Neuronal stem cell (in vitro differentiated cells): ENCODE data around the gene ROBO4.
A peak's percentile ranks its signal among the peaks of the same experiment; 100 is the strongest.

Experiments
- DNase-seq: peaks from one replicate; pipeline ENCODE4 v3.0.0-alpha.2; 2013; ENCODE audit warnings: low spot score
- H2AFZ ChIP-seq: one replicate; pipeline ENCODE4 v1.6.1; 2013; ENCODE audit warnings: mild to moderate bottlenecking, low read length, inconsistent platforms
- H2AK5ac ChIP-seq: 2 replicates; pipeline ENCODE4 v1.6.1; 2013; ENCODE audit warnings: low read depth, mild to moderate bottlenecking, inconsistent platforms, low read length, moderate library complexity, mixed read lengths
- H2BK120ac ChIP-seq: 2 replicates; pipeline ENCODE4 v1.6.1; 2013; ENCODE audit warnings: low read depth, mild to moderate bottlenecking, inconsistent platforms, low read length, moderate library complexity, mixed read lengths
- H2BK12ac ChIP-seq: one replicate; pipeline ENCODE4 v1.6.1; 2013; ENCODE audit warnings: low read length, inconsistent platforms
- H2BK15ac ChIP-seq: 2 replicates; pipeline ENCODE4 v1.6.1; 2013; ENCODE audit warnings: mild to moderate bottlenecking, low read length, inconsistent platforms, mixed read lengths
- H2BK5ac ChIP-seq: one replicate; pipeline ENCODE4 v1.6.1; 2013; ENCODE audit warnings: inconsistent platforms, mild to moderate bottlenecking, low read length, moderate library complexity
- H3K14ac ChIP-seq: one replicate; pipeline ENCODE4 v1.6.1; 2013; ENCODE audit warnings: low read length, inconsistent platforms
- H3K18ac ChIP-seq: 2 replicates; pipeline ENCODE4 v1.6.1; 2013; ENCODE audit warnings: low read length, inconsistent platforms
- H3K23ac ChIP-seq: 2 replicates; pipeline ENCODE4 v1.6.1; 2013; ENCODE audit warnings: low read depth, mild to moderate bottlenecking, mixed read lengths, low read length, inconsistent platforms; ENCODE audit not compliant: poor library complexity
- H3K27ac ChIP-seq: replicated peaks from 3 replicates; pipeline ENCODE4 v1.5.1; 2013; ENCODE audit warnings: low read length, inconsistent platforms
- H3K27me3 ChIP-seq, 3 experiments: 2 replicates each; pipeline ENCODE4 v1.6.1; 2013; ENCODE audit warnings: low read length in 3 of 3, mild to moderate bottlenecking in 2 of 3, inconsistent platforms in 1 of 3, low read depth in 1 of 3, mixed read lengths in 1 of 3, moderate library complexity in 1 of 3; ENCODE audit not compliant: control insufficient read depth in 3 of 3, insufficient read depth in 3 of 3
- H3K36me3 ChIP-seq, 2 donors: replicated peaks in 1 of 2; 2 replicates each; pipeline ENCODE4 v1.6.1; 2013; ENCODE audit warnings: low read length in 2 of 2; ENCODE audit not compliant: control insufficient read depth in 2 of 2, insufficient read depth in 2 of 2
- H3K4ac ChIP-seq: 2 replicates; pipeline ENCODE4 v1.6.1; 2013; ENCODE audit warnings: inconsistent platforms, mild to moderate bottlenecking, low read length, moderate library complexity
- H3K4me1 ChIP-seq, 2 donors: 1 replicate in 1 of 2; 2 replicates in 1 of 2; pipeline ENCODE4 v1.6.1; 2013; ENCODE audit warnings: low read length in 2 of 2, low read depth in 1 of 2; ENCODE audit not compliant: control insufficient read depth in 2 of 2, insufficient read depth in 1 of 2
- H3K4me2 ChIP-seq: one replicate; pipeline ENCODE4 v1.6.1; 2013; ENCODE audit warnings: mild to moderate bottlenecking, low read length, inconsistent platforms; ENCODE audit not compliant: insufficient read depth, poor library complexity, severe bottlenecking
- H3K4me3 ChIP-seq, 2 donors: 2 replicates each; pipeline ENCODE4 v1.5.1; 2013; ENCODE audit warnings: low read length in 2 of 2, mild to moderate bottlenecking in 2 of 2, inconsistent platforms in 1 of 2, moderate library complexity in 1 of 2
- H3K79me1 ChIP-seq: one replicate; pipeline ENCODE4 v1.6.1; 2013; ENCODE audit warnings: low read depth, mild to moderate bottlenecking, inconsistent platforms, low read length, moderate library complexity
- H3K9ac ChIP-seq: one replicate; pipeline ENCODE4 v1.6.1; 2013; ENCODE audit warnings: mild to moderate bottlenecking, low read depth, low read length, inconsistent platforms; ENCODE audit not compliant: poor library complexity
- H3K9me3 ChIP-seq, 2 donors: replicated peaks in 1 of 2; 2 replicates each; pipeline versions ENCODE3 to v1.6.1; 2013; ENCODE audit warnings: low read length in 2 of 2, mild to moderate bottlenecking in 2 of 2, inconsistent platforms in 1 of 2, low read depth in 1 of 2, mixed read lengths in 1 of 2, moderate library complexity in 1 of 2; ENCODE audit not compliant: control insufficient read depth in 2 of 2, insufficient read depth in 1 of 2
- H4K8ac ChIP-seq: one replicate; pipeline ENCODE4 v1.6.1; 2013; ENCODE audit warnings: low read depth, mild to moderate bottlenecking, inconsistent platforms, low read length, moderate library complexity
- H4K91ac ChIP-seq: one replicate; pipeline ENCODE4 v1.6.1; 2013; ENCODE audit warnings: low read length, low read depth, mild to moderate bottlenecking, inconsistent platforms; ENCODE audit not compliant: poor library complexity
- WGBS, 2 donors: extraction: QIAGEN DNeasy Blood & Tissue Kit; methylation state at CpG; one replicate each; pipeline ENCODE4 v1.1.7; 2013; ENCODE audit warnings: missing lambda C conversion rate in 2 of 2, mixed read lengths in 1 of 2; ENCODE audit not compliant: insufficient read length in 2 of 2, insufficient replicate concordance in 1 of 2; ENCODE audit errors: extremely low coverage in 2 of 2; 5-methylcytosine and 5-hydroxymethylcytosine counted together

Gene ROBO4

GRCh38 chr11:124898263-124898680 lies 607 bp upstream of the ROBO4 start:
- Histone ChIP-seq H3K9ac (no peak overlapping the region), H3K36me3 (no peaks in the 10 kb centered on the region), H2AK5ac (no peak overlapping the region), H2BK5ac (no peak overlapping the region), H3K4me3 (no peak overlapping the region), H2BK120ac (no peak overlapping the region), H3K4me1 (peaks cover 3 to 8% of the 10 kb centered on the region in 2 donors), H2AFZ (peak overlapping the region; percentile 92), H3K4ac (no peak overlapping the region), H4K8ac (no peak overlapping the region), H2BK15ac (no peak overlapping the region), H3K9me3 (no peaks in the 10 kb centered on the region), H3K23ac (no peak overlapping the region), H3K27me3 (peaks cover 0 to 34% (median 0%) of the 10 kb centered on the region in 3 experiments), H3K79me1 (no peaks in the 10 kb centered on the region), H3K18ac (no peak overlapping the region), H3K14ac (no peak overlapping the region), H2BK12ac (no peak overlapping the region), H3K27ac (no peak overlapping the region), H3K4me2 (no peak overlapping the region), H4K91ac (no peak overlapping the region)
- WGBS, 2 donors, result no CpG with 5 or more reads among the region's 3 CpGs
- DNase-seq, result no peak

- Histone ChIP-seq H2BK12ac (no peak overlapping the region), H3K79me1 (no peaks in the 10 kb centered on the region), H3K4me3 (no peak overlapping the region), H3K4ac (no peak overlapping the region), H2BK120ac (no peak overlapping the region), H2AFZ (peak overlapping the region; percentile 92), H2AK5ac (peak overlapping the region; percentile 21), H4K91ac (no peak overlapping the region), H3K9ac (no peak overlapping the region), H3K14ac (peak overlapping the region; percentile 12), H3K36me3 (no peaks in the 10 kb centered on the region), H2BK15ac (no peak overlapping the region), H2BK5ac (no peak overlapping the region), H3K27me3 (peaks cover 0 to 48% (median 0%) of the 10 kb centered on the region in 3 experiments), H3K18ac (peak overlapping the region; percentile 67), H3K4me1 (peaks cover 3 to 8% of the 10 kb centered on the region in 2 donors), H3K27ac (no peak overlapping the region), H4K8ac (no peak overlapping the region), H3K9me3 (no peaks in the 10 kb centered on the region), H3K23ac (no peak overlapping the region), H3K4me2 (no peak overlapping the region)
- no CpG with 5 or more reads among the region's 9 CpGs for WGBS, 2 donors
- DNase-seq, result no peak
These were observed 759 bp downstream of the ROBO4 start for GRCh38 chr11:124896821-124897391.

GRCh38 chr11:124896071-124896750 lies 1.5 kb downstream of the ROBO4 start:
- Histone ChIP-seq H2BK5ac (no peak overlapping the region), H4K91ac (no peak overlapping the region), H2AFZ (no peak overlapping the region), H3K14ac (no peak overlapping the region), H3K23ac (peak overlapping the region; percentile 26), H2BK120ac (no peak overlapping the region), H3K9ac (no peak overlapping the region), H3K18ac (peak overlapping the region; percentile 61), H2BK12ac (no peak overlapping the region), H2BK15ac (no peak overlapping the region), H3K9me3 (no peaks in the 10 kb centered on the region), H3K4ac (no peak overlapping the region), H4K8ac (no peak overlapping the region), H3K27ac (no peak overlapping the region), H2AK5ac (no peak overlapping the region), H3K27me3 (peaks cover 0 to 48% (median 0%) of the 10 kb centered on the region in 3 experiments), H3K4me2 (no peak overlapping the region), H3K4me3 (no peak overlapping the region), H3K4me1 (peaks cover 3 to 8% of the 10 kb centered on the region in 2 donors), H3K36me3 (no peaks in the 10 kb centered on the region), H3K79me1 (peaks cover 3% of the 10 kb centered on the region)
- DNase-seq, result no peak
- no CpG with 5 or more reads among the region's 16 CpGs for WGBS, 2 donors

GRCh38 chr11:124895471-124895971 lies 2.1 kb downstream of the ROBO4 start:
- Histone ChIP-seq H3K18ac (no peak overlapping the region), H2BK5ac (peak overlapping the region; percentile 58), H4K8ac (no peak overlapping the region), H3K36me3 (no peaks in the 10 kb centered on the region), H2AK5ac (no peak overlapping the region), H3K27ac (no peak overlapping the region), H3K27me3 (peaks cover 0 to 48% (median 0%) of the 10 kb centered on the region in 3 experiments), H3K4ac (no peak overlapping the region), H3K4me3 (no peak overlapping the region), H3K79me1 (peaks cover 3% of the 10 kb centered on the region), H3K4me2 (no peak overlapping the region), H3K9me3 (no peaks in the 10 kb centered on the region), H2BK120ac (no peak overlapping the region), H2BK15ac (peak overlapping the region; percentile 35), H2AFZ (no peak overlapping the region), H3K9ac (no peak overlapping the region), H3K23ac (peak overlapping the region; percentile 18), H3K14ac (peak overlapping the region; percentile 33), H2BK12ac (no peak overlapping the region), H4K91ac (no peak overlapping the region), H3K4me1 (peaks cover 7 to 8% of the 10 kb centered on the region in 2 donors)
- WGBS, 2 donors, result no CpG with 5 or more reads among the region's 20 CpGs
- no peak for DNase-seq
